ENCODE results near the gene AGGF1. TPM values are rescaled to one million over a fixed set of nuclear protein-coding genes. Genes with fewer than 3 reads are reported as not detected.
"Not testable (repeated sequence)": the region's sequence is repeated elsewhere in the genome, so short reads cannot be mapped to it uniquely, and the experiment has no call there.

The AGGF1 gene
- total and polyA plus RNA-seq, 2 donors: 15.3 to 24.8 TPM

DNA sequence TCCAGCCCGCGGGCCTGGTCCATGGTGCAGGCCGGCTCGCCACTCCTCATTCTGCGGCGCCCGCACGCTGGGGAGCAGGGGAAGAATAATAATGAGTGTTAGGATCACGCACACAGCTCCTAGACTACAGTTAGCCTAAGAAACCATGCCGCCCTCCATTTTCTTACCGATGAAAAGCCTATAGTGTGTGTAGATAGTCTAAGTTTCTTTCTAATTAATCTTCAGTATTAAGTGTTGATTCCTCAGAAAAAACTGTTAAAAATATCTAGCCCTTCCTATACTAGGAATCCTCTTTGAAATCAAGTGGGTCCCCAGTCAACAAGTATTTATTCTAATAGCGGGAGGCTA, 47.6 kb downstream of the AGGF1 start:
- Histone ChIP-seq H3K36me3 (ENCODE audit: control insufficient read depth in 2 of 2, insufficient read depth in 2 of 2, low read length in 1 of 2) (peaks cover 5 to 10% of the 10 kb centered on the region in 2 donors), H3K27me3 (ENCODE audit: control insufficient read depth in 2 of 2, insufficient read depth in 1 of 2, low read length in 1 of 2) (no peaks in the 10 kb centered on the region), H3K4me3 (ENCODE audit: low read length in 2 of 2) (peak overlapping the region in 1 of 2 donors; percentile 58), H3K27ac (ENCODE audit: low read depth in 1 of 2, low read length in 1 of 2) (no peak overlapping the region), H3K9me3 (ENCODE audit: control insufficient read depth in 2 of 2, insufficient read depth in 1 of 2, low read length in 1 of 2) (no peaks in the 10 kb centered on the region), H3K4me1 (ENCODE audit: control insufficient read depth in 2 of 2, insufficient read depth in 2 of 2, low read length in 2 of 2) (peaks cover 5 to 8% of the 10 kb centered on the region in 2 donors)
- DNase-seq (ENCODE audit: low read depth in 6 of 9, low spot score in 9 of 9): peak in 1 of 9 donors; percentile 19
- 45% methylated on average over 12 of the region's 12 CpGs for WGBS

GRCh38 chr5:77080479-77080878, 50.3 kb downstream of the AGGF1 start:
- H3K27me3 ChIP-seq (ENCODE audit: control insufficient read depth in 2 of 2, insufficient read depth in 1 of 2, low read length in 1 of 2); H3K4me1 ChIP-seq (ENCODE audit: control insufficient read depth in 2 of 2, insufficient read depth in 2 of 2, low read length in 2 of 2); H3K9me3 ChIP-seq (ENCODE audit: control insufficient read depth in 2 of 2, insufficient read depth in 1 of 2, low read length in 1 of 2); H3K27ac ChIP-seq (ENCODE audit: low read depth in 1 of 2, low read length in 1 of 2); H3K36me3 ChIP-seq (ENCODE audit: control insufficient read depth in 2 of 2, insufficient read depth in 2 of 2, low read length in 1 of 2); H3K4me3 ChIP-seq (ENCODE audit: low read length in 2 of 2); DNase-seq (ENCODE audit: low read depth in 6 of 9, low spot score in 9 of 9): not testable (repeated sequence)
- WGBS: 98% methylated on average over 11 of the region's 11 CpGs

DNA sequence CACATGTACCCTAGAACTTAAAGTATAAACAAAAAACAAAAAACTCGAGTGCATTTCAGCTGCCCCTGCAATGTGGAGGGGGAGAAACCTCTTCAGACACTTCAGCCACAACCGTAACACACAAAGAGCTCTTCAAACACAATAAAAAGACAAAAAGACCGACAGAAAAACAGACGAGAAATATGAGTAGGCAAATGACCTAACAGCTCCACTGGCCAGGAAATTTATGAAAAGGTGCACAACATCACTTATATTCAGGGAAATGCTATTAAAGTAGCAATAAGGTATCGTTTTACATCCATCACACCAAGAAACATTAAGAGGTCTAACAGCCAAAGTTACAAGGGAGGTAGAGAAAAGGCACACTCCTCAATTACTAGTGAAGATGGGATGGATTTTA, 50.7 kb downstream of the AGGF1 start:
- Histone ChIP-seq H3K9me3 (ENCODE audit: control insufficient read depth in 2 of 2, insufficient read depth in 1 of 2, low read length in 1 of 2) (no peaks in the 10 kb centered on the region), H3K4me3 (ENCODE audit: low read length in 2 of 2) (no peak overlapping the region), H3K27ac (ENCODE audit: low read depth in 1 of 2, low read length in 1 of 2) (no peak overlapping the region), H3K4me1 (ENCODE audit: control insufficient read depth in 2 of 2, insufficient read depth in 2 of 2, low read length in 2 of 2) (peaks cover 5 to 8% of the 10 kb centered on the region in 2 donors), H3K27me3 (ENCODE audit: control insufficient read depth in 2 of 2, insufficient read depth in 1 of 2, low read length in 1 of 2) (no peaks in the 10 kb centered on the region), H3K36me3 (ENCODE audit: control insufficient read depth in 2 of 2, insufficient read depth in 2 of 2, low read length in 1 of 2) (peaks cover 0 to 9% of the 10 kb centered on the region in 2 donors)
- 95% methylated on average over 5 of the region's 5 CpGs for WGBS
- no peak for DNase-seq (ENCODE audit: low read depth in 6 of 9, low spot score in 9 of 9)

DNA sequence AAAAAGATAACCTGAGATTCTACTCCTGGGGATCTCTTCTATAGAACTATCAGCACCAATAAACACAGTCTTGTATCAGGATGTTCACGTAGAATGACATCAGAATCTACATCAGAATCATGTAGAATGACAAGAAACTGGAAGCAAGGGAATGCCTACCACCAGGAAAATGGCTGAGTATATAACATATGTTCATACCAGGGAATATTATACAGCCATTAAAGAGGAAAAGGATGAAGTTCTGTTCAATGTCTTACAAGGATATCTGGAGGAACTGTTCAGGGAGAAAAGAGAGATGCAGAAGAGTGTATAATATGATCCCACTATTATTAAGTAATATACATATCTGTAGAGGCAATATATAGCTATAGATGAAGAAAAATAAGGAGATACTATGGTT, 52.1 kb downstream of the AGGF1 start:
- H3K36me3 ChIP-seq (ENCODE audit: control insufficient read depth in 2 of 2, insufficient read depth in 2 of 2, low read length in 1 of 2): peaks cover 0 to 7% of the 10 kb centered on the region in 2 donors
- H3K27me3 ChIP-seq (ENCODE audit: control insufficient read depth in 2 of 2, insufficient read depth in 1 of 2, low read length in 1 of 2): no peaks in the 10 kb centered on the region
- H3K4me1 ChIP-seq (ENCODE audit: control insufficient read depth in 2 of 2, insufficient read depth in 2 of 2, low read length in 2 of 2): peaks cover 2 to 3% of the 10 kb centered on the region in 2 donors
- H3K27ac ChIP-seq (ENCODE audit: low read depth in 1 of 2, low read length in 1 of 2): no peak overlapping the region
- no peaks in the 10 kb centered on the region for H3K9me3 ChIP-seq (ENCODE audit: control insufficient read depth in 2 of 2, insufficient read depth in 1 of 2, low read length in 1 of 2)
- no peak for DNase-seq (ENCODE audit: low read depth in 6 of 9, low spot score in 9 of 9)
- H3K4me3 ChIP-seq (ENCODE audit: low read length in 2 of 2): no peak overlapping the region
- 96% methylated on average over 1 of the region's 1 CpG for WGBS

GRCh38 chr5:77083088-77083487, 52.9 kb downstream of the AGGF1 start:
- no peaks in the 10 kb centered on the region for H3K9me3 ChIP-seq (ENCODE audit: control insufficient read depth in 2 of 2, insufficient read depth in 1 of 2, low read length in 1 of 2)
- no peak overlapping the region for H3K4me3 ChIP-seq (ENCODE audit: low read length in 2 of 2)
- H3K27ac ChIP-seq (ENCODE audit: low read depth in 1 of 2, low read length in 1 of 2): no peak overlapping the region
- no peak for DNase-seq (ENCODE audit: low read depth in 6 of 9, low spot score in 9 of 9)
- 96% methylated on average over 6 of the region's 6 CpGs for WGBS
- peaks cover 0 to 7% of the 10 kb centered on the region in 2 donors for H3K36me3 ChIP-seq (ENCODE audit: control insufficient read depth in 2 of 2, insufficient read depth in 2 of 2, low read length in 1 of 2)
- peaks cover 0 to 10% of the 10 kb centered on the region in 2 donors for H3K4me1 ChIP-seq (ENCODE audit: control insufficient read depth in 2 of 2, insufficient read depth in 2 of 2, low read length in 2 of 2)
- peaks cover 0 to 1% of the 10 kb centered on the region in 2 donors for H3K27me3 ChIP-seq (ENCODE audit: control insufficient read depth in 2 of 2, insufficient read depth in 1 of 2, low read length in 1 of 2)

GRCh38 chr5:77086368-77086688, 56.1 kb downstream of the AGGF1 start:
- WGBS: under 1% methylated on average over 6 of the region's 6 CpGs
- Histone ChIP-seq H3K4me3 (ENCODE audit: low read length in 2 of 2) (peak overlapping the region; percentile 66 to 70), H3K4me1 (ENCODE audit: control insufficient read depth in 2 of 2, insufficient read depth in 2 of 2, low read length in 2 of 2) (peaks cover 0 to 10% of the 10 kb centered on the region in 2 donors), H3K9me3 (ENCODE audit: control insufficient read depth in 2 of 2, insufficient read depth in 1 of 2, low read length in 1 of 2) (no peaks in the 10 kb centered on the region), H3K36me3 (ENCODE audit: control insufficient read depth in 2 of 2, insufficient read depth in 2 of 2, low read length in 1 of 2) (peaks cover 0 to 4% of the 10 kb centered on the region in 2 donors), H3K27ac (ENCODE audit: low read depth in 1 of 2, low read length in 1 of 2) (peak overlapping the region; percentile 88 to 90), H3K27me3 (ENCODE audit: control insufficient read depth in 2 of 2, insufficient read depth in 1 of 2, low read length in 1 of 2) (peaks cover 0 to 2% of the 10 kb centered on the region in 2 donors)
- no peak for DNase-seq (ENCODE audit: low read depth in 6 of 9, low spot score in 9 of 9)

GRCh38 chr5:77086689-77087483, 56.7 kb downstream of the AGGF1 start, which contains the start of gene ZBED3:
Gene ZBED3 (minus strand): TSS chr5:77087285. CDS start chr5:77077878, 9,407 bp downstream.
- H3K4me3 ChIP-seq (ENCODE audit: low read length in 2 of 2): peak within 1 kb of the TSS; percentile 66 to 70
- under 1% methylated on average over 63 of the region's 63 CpGs for WGBS
- peak in 8 of 9 donors; percentile 44 to 81 (median 58) for DNase-seq (ENCODE audit: low read depth in 6 of 9, low spot score in 9 of 9)
- H3K9me3 ChIP-seq (ENCODE audit: control insufficient read depth in 2 of 2, insufficient read depth in 1 of 2, low read length in 1 of 2): no peaks in the 10 kb centered on the region
- peak within 1 kb of the TSS; percentile 88 to 90 for H3K27ac ChIP-seq (ENCODE audit: low read depth in 1 of 2, low read length in 1 of 2)
- peaks cover 0 to 10% of the 10 kb centered on the region in 2 donors for H3K4me1 ChIP-seq (ENCODE audit: control insufficient read depth in 2 of 2, insufficient read depth in 2 of 2, low read length in 2 of 2)
- peaks cover 0 to 2% of the 10 kb centered on the region in 2 donors for H3K27me3 ChIP-seq (ENCODE audit: control insufficient read depth in 2 of 2, insufficient read depth in 1 of 2, low read length in 1 of 2)
- peaks cover 0 to 4% of the 10 kb centered on the region in 2 donors for H3K36me3 ChIP-seq (ENCODE audit: control insufficient read depth in 2 of 2, insufficient read depth in 2 of 2, low read length in 1 of 2)

DNA sequence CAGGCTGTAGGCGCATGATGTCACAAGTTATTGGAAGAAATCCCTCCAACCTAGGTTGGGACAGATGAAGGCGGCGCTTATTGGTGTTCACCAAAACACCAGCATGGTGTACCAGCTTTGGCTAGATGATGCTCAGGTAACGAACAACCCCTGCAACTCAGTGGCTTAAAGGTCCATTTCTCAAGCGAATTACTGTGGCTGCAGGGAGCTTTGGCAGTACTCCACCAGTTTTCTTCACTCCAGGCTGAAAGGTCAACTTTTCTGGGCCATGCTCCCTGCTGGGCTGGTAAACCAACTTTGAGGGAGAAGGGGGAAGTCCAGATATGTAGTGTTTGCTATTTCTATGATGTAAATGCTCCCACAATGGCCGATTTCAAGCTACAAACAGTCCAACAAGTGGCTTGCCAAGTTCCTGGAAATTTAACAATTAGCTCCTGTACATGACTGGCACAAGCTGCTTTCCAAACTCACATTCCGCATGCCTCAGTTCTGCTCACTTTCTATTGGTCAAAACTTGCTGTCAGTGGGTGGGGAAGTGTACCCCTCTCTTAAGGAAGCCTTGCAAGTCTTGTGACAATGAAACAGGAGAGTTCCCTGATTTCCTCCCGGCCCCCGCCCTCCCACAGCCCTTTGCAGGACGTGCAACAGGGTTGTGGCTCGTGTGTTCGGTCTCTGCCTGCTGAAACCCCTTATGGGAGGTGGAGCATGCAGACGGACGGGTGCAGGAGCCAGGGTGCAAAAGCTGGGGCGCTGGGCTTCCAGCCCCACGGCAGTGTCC, 57.5 kb downstream of the AGGF1 start:
- peak overlapping the region; percentile 66 to 70 for H3K4me3 ChIP-seq (ENCODE audit: low read length in 2 of 2)
- peaks cover 0 to 2% of the 10 kb centered on the region in 2 donors for H3K27me3 ChIP-seq (ENCODE audit: control insufficient read depth in 2 of 2, insufficient read depth in 1 of 2, low read length in 1 of 2)
- peak in 2 of 9 donors; percentile 8 to 33 for DNase-seq (ENCODE audit: low read depth in 6 of 9, low spot score in 9 of 9)
- peaks cover 0 to 10% of the 10 kb centered on the region in 2 donors for H3K4me1 ChIP-seq (ENCODE audit: control insufficient read depth in 2 of 2, insufficient read depth in 2 of 2, low read length in 2 of 2)
- H3K9me3 ChIP-seq (ENCODE audit: control insufficient read depth in 2 of 2, insufficient read depth in 1 of 2, low read length in 1 of 2): no peaks in the 10 kb centered on the region
- WGBS: 28% methylated on average over 16 of the region's 16 CpGs
- peaks cover 0 to 4% of the 10 kb centered on the region in 2 donors for H3K36me3 ChIP-seq (ENCODE audit: control insufficient read depth in 2 of 2, insufficient read depth in 2 of 2, low read length in 1 of 2)
- peak overlapping the region in 1 of 2 donors; percentile 90 for H3K27ac ChIP-seq (ENCODE audit: low read depth in 1 of 2, low read length in 1 of 2)

- 97% methylated on average over 4 of the region's 4 CpGs for WGBS
- no peaks in the 10 kb centered on the region for H3K27me3 ChIP-seq (ENCODE audit: control insufficient read depth in 2 of 2, insufficient read depth in 1 of 2, low read length in 1 of 2)
- H3K4me3 ChIP-seq (ENCODE audit: low read length in 2 of 2): no peak overlapping the region
- DNase-seq (ENCODE audit: low read depth in 6 of 9, low spot score in 9 of 9): no peak
- H3K9me3 ChIP-seq (ENCODE audit: control insufficient read depth in 2 of 2, insufficient read depth in 1 of 2, low read length in 1 of 2): no peaks in the 10 kb centered on the region
- H3K36me3 ChIP-seq (ENCODE audit: control insufficient read depth in 2 of 2, insufficient read depth in 2 of 2, low read length in 1 of 2): no peaks in the 10 kb centered on the region
- no peak overlapping the region for H3K27ac ChIP-seq (ENCODE audit: low read depth in 1 of 2, low read length in 1 of 2)
- no peaks in the 10 kb centered on the region for H3K4me1 ChIP-seq (ENCODE audit: control insufficient read depth in 2 of 2, insufficient read depth in 2 of 2, low read length in 2 of 2)
These were observed 65.0 kb downstream of the AGGF1 start for GRCh38 chr5:77095189-77095588.
